ENCODE data around the gene FGA. TPM values are rescaled to one million over a fixed set of nuclear protein-coding genes. Genes with fewer than 3 reads are reported as not detected.

Gene FGA
- total and polyA plus RNA-seq, 2 of the 8 experiments (the other 6 are each of a cell fraction or from before 2014, with no cell fraction given) = not detected

GRCh38 chr4:154616731-154617130 lies 26.2 kb upstream of the FGA start (continued):
- no peak for TF ChIP-seq SAP30 (IDR thresholded peaks at IDR 0.05; ENCODE audit: insufficient read depth, insufficient replicate concordance, low read length)

Measured in H1 (cell line).